ENCODE data around the gene GPD1L. TPM values are rescaled to one million over a fixed set of nuclear protein-coding genes. Genes with fewer than 3 reads are reported as not detected.

GPD1L gene
- total and polyA plus RNA-seq, 2 of the 13 experiments (the other 11 are each of a cell fraction or from before 2014, with no cell fraction given), result 4.9 to 13.7 TPM

DNA sequence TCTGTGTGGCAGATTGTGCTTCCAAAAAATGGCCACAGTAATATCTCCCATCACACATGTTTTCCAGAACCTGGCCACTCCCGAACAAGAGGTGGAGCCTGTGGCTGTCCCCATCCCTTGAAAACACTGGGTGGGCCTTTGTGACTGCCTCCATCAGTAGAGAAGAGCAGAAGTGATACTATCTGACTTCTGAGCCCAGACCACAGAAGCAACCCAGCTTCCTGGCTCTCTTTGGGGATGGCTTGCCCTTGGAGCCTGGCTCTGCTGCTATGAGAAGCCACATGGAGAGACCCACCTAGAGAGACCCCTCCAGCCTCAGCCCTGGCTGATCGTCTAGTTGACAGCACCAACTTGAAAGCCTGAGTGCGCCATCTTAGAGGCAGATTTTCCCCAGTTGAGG lies 92.3 kb downstream of the GPD1L start:
- TF ChIP-seq RNF2 (conservative IDR thresholded peaks at IDR 0.05; ENCODE audit: low read depth) (no peak), ISX (CRISPR knock-in tag; conservative IDR thresholded peaks at IDR 0.05) (no peak), TOPORS (CRISPR knock-in tag; IDR thresholded peaks at IDR 0.05) (no peak), ZNF207 (IDR thresholded peaks at IDR 0.05; ENCODE audit: borderline replicate concordance) (no peak), ZNF639 (CRISPR knock-in tag; conservative IDR thresholded peaks at IDR 0.05) (no peak)
- TF ChIP-seq, protein P1, sequence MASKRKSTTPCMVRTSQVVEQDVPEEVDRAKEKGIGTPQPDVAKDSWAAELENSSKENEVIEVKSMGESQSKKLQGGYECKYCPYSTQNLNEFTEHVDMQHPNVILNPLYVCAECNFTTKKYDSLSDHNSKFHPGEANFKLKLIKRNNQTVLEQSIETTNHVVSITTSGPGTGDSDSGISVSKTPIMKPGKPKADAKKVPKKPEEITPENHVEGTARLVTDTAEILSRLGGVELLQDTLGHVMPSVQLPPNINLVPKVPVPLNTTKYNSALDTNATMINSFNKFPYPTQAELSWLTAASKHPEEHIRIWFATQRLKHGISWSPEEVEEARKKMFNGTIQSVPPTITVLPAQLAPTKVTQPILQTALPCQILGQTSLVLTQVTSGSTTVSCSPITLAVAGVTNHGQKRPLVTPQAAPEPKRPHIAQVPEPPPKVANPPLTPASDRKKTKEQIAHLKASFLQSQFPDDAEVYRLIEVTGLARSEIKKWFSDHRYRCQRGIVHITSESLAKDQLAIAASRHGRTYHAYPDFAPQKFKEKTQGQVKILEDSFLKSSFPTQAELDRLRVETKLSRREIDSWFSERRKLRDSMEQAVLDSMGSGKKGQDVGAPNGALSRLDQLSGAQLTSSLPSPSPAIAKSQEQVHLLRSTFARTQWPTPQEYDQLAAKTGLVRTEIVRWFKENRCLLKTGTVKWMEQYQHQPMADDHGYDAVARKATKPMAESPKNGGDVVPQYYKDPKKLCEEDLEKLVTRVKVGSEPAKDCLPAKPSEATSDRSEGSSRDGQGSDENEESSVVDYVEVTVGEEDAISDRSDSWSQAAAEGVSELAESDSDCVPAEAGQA (IDR thresholded peaks at IDR 0.05; ENCODE audit: low read depth), result no peak
- TF ChIP-seq, protein P1 (CRISPR knock-in tag; IDR thresholded peaks at IDR 0.05; ENCODE audit: borderline replicate concordance), result no peak
- TF ChIP-seq, protein P2, sequence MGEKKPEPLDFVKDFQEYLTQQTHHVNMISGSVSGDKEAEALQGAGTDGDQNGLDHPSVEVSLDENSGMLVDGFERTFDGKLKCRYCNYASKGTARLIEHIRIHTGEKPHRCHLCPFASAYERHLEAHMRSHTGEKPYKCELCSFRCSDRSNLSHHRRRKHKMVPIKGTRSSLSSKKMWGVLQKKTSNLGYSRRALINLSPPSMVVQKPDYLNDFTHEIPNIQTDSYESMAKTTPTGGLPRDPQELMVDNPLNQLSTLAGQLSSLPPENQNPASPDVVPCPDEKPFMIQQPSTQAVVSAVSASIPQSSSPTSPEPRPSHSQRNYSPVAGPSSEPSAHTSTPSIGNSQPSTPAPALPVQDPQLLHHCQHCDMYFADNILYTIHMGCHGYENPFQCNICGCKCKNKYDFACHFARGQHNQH (CRISPR knock-in tag; IDR thresholded peaks at IDR 0.05), result no peak
- H3K27ac ChIP-seq (ENCODE audit: extremely low read length, insufficient read depth, low read length), result no peak overlapping the region
- no peaks in the 10 kb centered on the region for H4K20me1 ChIP-seq (ENCODE audit: insufficient read depth, low read length)
- no peak overlapping the region for H3K4me2 ChIP-seq (ENCODE audit: low read depth, low read length)
- H3K36me3 ChIP-seq (replicated peaks in 1 of 2; ENCODE audit: control insufficient read depth in 1 of 2, insufficient read depth in 2 of 2, low read length in 2 of 2), result no peaks in the 10 kb centered on the region
- BruUV-seq (replicated peaks), result no TSS peak
- 41% methylated on average over 3 of the region's 3 CpGs for WGBS (ENCODE audit: low lambda C conversion rate)
- no peak overlapping the region for H2AFZ ChIP-seq (ENCODE audit: low read length)
- H3K9ac ChIP-seq (ENCODE audit: insufficient read depth, low read depth, low read length), result no peak overlapping the region
- no peak overlapping the region for H3K4me3 ChIP-seq (replicated peaks in 1 of 3; ENCODE audit: insufficient read depth in 1 of 3, low read depth in 2 of 3, low read length in 3 of 3)
- H3K79me2 ChIP-seq (ENCODE audit: insufficient read depth, low read length), result no peaks in the 10 kb centered on the region
- ChIA-PET POLR2A (no interaction called here), CTCF (ENCODE audit: low intra/inter-chr PET ratio, low total read pairs) (no interaction called here)
- intact Hi-C loops (cut with micrococcal nuclease; ENCODE audit: unreplicated experiment) (no loop called here), in situ Hi-C loops (cut with HindIII; ENCODE audit: extremely low pct_ligation_motif_present, low pct_unique_long_range_greater_than_20kb) (no loop called here)
- ATAC-seq (no peak), FAIRE-seq (no peak), DNase-seq (ENCODE audit: low spot score) (no peak)
- no peaks in the 10 kb centered on the region for H3K9me3 ChIP-seq (ENCODE audit: low read length)
- H3K4me1 ChIP-seq (ENCODE audit: insufficient read depth, low read length), result peaks cover 22% of the 10 kb centered on the region
- H3K27me3 ChIP-seq (ENCODE audit: control insufficient read depth in 1 of 2, insufficient read depth in 2 of 2, low read length in 2 of 2), result peaks cover 0 to 2% of the 10 kb centered on the region in 2 experiments; a peak in 1 of 5 replicates
